Esophagus muscularis mucosa (tissue), 3 donors: ENCODE data around the gene CASKIN1.

Source experiments
- CTCF ChIP-seq, 3 experiments: fragments of 200-600 bp in 2 of 3; fragments of 450-650 bp in 1 of 3; sonication (generic) in 2 of 3; IDR thresholded peaks; one replicate each; pipeline ENCODE4 v1.5.1; 2017 to 2019; ENCODE audit warnings: antibody characterized with exemption in 3 of 3, mild to moderate bottlenecking in 2 of 3, moderate library complexity in 1 of 3
- POLR2AphosphoS5 ChIP-seq, 2 donors: sonication (generic); formaldehyde crosslinking; IDR thresholded peaks; one replicate each; pipeline ENCODE4 v1.6.1; 2017; ENCODE audit warnings: antibody characterized with exemption in 2 of 2

DNA sequence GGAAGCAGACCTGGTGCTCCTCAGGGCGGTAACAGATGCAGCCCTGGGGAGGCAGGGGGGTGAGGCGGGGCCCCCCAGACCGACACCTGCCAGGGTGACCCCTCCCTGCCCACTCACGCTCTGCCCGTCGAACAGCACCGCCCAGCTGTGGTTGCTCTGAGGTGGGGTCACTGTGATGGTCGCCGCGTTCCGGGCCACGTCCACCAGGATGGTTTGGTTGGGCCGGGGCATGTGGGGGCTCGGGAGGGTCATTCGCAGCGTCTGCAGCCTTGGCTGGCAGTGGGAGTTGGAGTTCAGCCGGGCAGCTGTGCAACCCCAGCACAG, 13.6 kb upstream of the CASKIN1 start:
- TF ChIP-seq CTCF (IDR thresholded peaks at IDR 0.05) (no peak), POLR2AphosphoS5 (IDR thresholded peaks at IDR 0.05) (no peak)
